ENCODE results near the gene FCGR3A.
"Not testable (repeated sequence)": the region's sequence is repeated elsewhere in the genome, so short reads cannot be mapped to it uniquely, and the experiment has no call there.

FCGR3A gene

GRCh38 chr1:161580879-161581537 is 31.4 kb upstream of the FCGR3A start:
- not testable (repeated sequence) for DNase-seq (ENCODE audit: low read depth in 1 of 2, low spot score in 1 of 2); H3K27ac ChIP-seq (replicated peaks); H3K27me3 ChIP-seq (ENCODE audit: insufficient read depth, poor library complexity, severe bottlenecking); H3K4me3 ChIP-seq (replicated peaks; ENCODE audit: insufficient read depth, low read length)

- DNase-seq (ENCODE audit: low read depth in 1 of 2, low spot score in 1 of 2); H3K27ac ChIP-seq (replicated peaks); H3K27me3 ChIP-seq (ENCODE audit: insufficient read depth, poor library complexity, severe bottlenecking); H3K4me3 ChIP-seq (replicated peaks; ENCODE audit: insufficient read depth, low read length): not testable (repeated sequence)
Observed at GRCh38 chr1:161579856-161580507, 30.4 kb upstream of the FCGR3A start.

DNA sequence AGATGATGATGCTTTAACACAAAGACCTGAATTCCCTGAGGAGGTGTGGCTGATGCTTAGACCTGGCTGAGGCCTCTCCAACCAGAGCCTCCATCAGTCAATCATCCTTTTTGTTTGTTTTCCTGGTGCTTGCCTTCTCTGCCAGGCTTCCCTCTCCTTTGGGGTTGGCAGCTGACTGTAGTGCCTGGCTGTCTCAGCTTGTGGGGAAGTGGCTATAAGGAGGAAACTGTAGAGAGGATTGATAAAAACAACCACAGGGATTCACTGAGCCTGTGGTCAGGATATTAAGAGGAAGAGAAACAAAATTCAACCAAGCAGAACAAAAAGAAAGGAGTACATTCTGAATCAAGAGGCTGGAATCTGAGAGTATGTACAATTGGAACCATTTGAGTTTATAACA is 27.1 kb upstream of the FCGR3A start:
- H3K4me3 ChIP-seq (replicated peaks; ENCODE audit: insufficient read depth, low read length); DNase-seq (ENCODE audit: low read depth in 1 of 2, low spot score in 1 of 2); H3K27ac ChIP-seq (replicated peaks); H3K27me3 ChIP-seq (ENCODE audit: insufficient read depth, poor library complexity, severe bottlenecking): not testable (repeated sequence)

- DNase-seq (ENCODE audit: low read depth in 1 of 2, low spot score in 1 of 2): not testable (repeated sequence)
Observed at GRCh38 chr1:161571703-161572102, 22.1 kb upstream of the FCGR3A start.

DNA sequence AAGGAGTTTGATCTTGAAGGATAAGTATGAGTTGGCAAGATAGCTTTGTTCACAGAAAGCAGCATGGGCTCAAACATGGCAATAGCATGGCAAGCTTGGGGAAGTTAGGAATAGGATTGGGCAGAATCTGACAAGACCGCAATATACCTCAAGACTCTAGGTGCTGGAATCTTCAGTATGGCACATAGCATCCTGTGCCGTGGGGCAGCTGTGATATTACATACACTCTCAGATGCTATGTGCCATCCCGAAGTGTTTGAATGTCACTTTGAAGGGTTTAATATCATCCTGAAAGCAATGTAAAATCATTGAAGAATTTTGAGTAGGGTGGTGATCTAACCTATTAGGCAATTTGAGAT is 17.0 kb upstream of the FCGR3A start:
- H3K4me3 ChIP-seq (replicated peaks; ENCODE audit: insufficient read depth, low read length); H3K27me3 ChIP-seq (ENCODE audit: insufficient read depth, poor library complexity, severe bottlenecking); DNase-seq (ENCODE audit: low read depth in 1 of 2, low spot score in 1 of 2); H3K27ac ChIP-seq (replicated peaks): not testable (repeated sequence)

More at GRCh38 chr1:161571703-161572102, 22.1 kb upstream of the FCGR3A start:
- H3K4me3 ChIP-seq (replicated peaks; ENCODE audit: insufficient read depth, low read length); H3K27me3 ChIP-seq (ENCODE audit: insufficient read depth, poor library complexity, severe bottlenecking); H3K27ac ChIP-seq (replicated peaks): not testable (repeated sequence)

DNA sequence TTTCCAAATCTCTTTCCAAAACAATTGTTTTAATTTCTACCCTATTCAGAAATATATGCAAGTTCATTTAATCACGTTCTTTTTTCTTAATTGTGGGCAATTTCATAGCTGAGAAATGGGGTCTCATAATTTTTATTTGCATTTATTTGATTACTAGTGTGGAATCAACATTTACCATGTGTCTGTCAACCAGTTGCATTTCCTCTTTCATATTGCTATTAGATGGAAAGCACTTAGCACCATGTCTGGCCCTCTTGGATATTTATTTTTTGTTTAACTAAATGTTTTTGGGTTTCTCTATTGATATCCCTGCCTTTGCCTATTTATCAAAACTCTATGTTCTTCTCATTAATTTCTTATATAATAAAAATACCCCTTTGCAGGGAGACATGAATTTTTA is 13.9 kb upstream of the FCGR3A start:
- DNase-seq (ENCODE audit: low read depth in 1 of 2, low spot score in 1 of 2); H3K27me3 ChIP-seq (ENCODE audit: insufficient read depth, poor library complexity, severe bottlenecking); H3K4me3 ChIP-seq (replicated peaks; ENCODE audit: insufficient read depth, low read length): not testable (repeated sequence)
- peak; percentile 52; the same call in 1 of the 2 replicates for TF ChIP-seq SPI1 (IDR thresholded peaks at IDR 0.05; ENCODE audit: borderline replicate concordance, low read depth)
- peak overlapping the region; percentile 87 for H3K27ac ChIP-seq (replicated peaks)

DNA sequence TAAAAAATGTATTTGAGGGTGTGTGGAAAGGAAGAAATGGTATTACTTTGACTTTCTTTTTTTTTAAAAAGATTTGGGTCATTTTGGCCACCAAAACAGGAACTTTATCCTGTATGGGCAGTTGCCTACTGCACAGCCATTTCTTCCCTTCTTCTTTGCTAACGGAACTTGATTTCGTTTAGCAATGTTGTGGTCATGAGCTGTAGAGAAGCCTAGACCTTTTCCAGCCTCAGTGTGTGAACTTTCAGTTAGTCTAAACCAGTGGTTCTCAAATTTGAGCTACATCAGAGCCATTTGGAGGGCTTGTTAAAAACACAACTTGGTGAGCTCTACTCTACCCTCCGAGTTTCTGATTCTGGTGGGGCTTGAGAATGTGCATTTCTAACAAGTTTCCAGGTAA is 12.8 kb upstream of the FCGR3A start:
- peak in 1 of 2 experiments; percentile 32 for DNase-seq (ENCODE audit: low read depth in 1 of 2, low spot score in 1 of 2)
- not testable (repeated sequence) for H3K4me3 ChIP-seq (replicated peaks; ENCODE audit: insufficient read depth, low read length); H3K27me3 ChIP-seq (ENCODE audit: insufficient read depth, poor library complexity, severe bottlenecking)
- peak overlapping the region; percentile 87 for H3K27ac ChIP-seq (replicated peaks)

GRCh38 chr1:161560960-161561715 is 11.5 kb upstream of the FCGR3A start:
- peak; percentile 29; the same call in 1 of the 2 replicates for TF ChIP-seq SPI1 (IDR thresholded peaks at IDR 0.05; ENCODE audit: borderline replicate concordance, low read depth)
- DNase-seq (ENCODE audit: low read depth in 1 of 2, low spot score in 1 of 2): peak; percentile 64 to 85
- peak overlapping the region; percentile 81 for H3K27ac ChIP-seq (replicated peaks)
- not testable (repeated sequence) for H3K4me3 ChIP-seq (replicated peaks; ENCODE audit: insufficient read depth, low read length); H3K27me3 ChIP-seq (ENCODE audit: insufficient read depth, poor library complexity, severe bottlenecking)

DNA sequence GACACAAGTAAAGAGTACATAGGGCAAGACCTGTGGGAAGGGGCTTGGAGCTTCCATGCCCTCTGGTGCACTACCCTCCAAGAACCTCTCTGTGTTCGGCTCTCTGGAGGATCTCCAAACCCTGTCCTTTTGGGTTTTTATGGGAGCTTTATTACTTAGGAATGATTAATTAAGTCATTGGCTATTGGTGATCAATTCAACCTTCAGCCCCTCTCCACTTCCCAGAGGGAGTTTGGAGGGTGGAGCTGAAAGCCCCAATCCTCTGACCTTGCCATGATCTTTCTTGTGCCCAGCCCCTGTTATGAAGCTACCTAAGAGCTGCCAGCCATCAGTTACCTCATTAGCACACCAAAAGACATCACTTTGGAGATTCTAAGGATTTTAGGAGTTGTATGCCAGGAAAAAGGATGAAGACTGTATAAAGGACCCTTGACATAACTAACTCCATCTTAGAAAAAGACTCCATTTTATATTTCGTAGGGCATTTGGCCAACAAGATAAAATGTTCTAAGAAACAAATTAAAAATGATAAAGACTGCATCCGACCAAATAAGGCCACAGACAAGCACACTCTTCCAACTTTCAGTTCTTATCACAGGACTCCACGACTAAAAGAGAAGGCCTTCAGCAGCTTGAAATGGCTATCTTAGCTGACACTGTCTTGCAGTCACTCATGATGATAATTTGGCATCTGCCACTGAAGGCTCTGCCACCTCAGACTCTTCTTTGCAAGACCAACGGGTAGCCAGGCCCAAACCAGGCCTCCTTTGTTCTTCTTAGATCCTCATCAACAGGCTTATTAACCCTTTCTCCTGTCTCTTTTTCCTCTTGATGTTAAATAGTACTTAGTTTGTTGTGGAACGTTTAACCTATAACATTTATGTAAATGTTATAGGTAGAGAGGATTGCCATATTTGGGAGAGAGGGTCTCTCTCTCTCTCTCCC is 8.2 kb upstream of the FCGR3A start:
- not testable (repeated sequence) for DNase-seq (ENCODE audit: low read depth in 1 of 2, low spot score in 1 of 2); H3K27me3 ChIP-seq (ENCODE audit: insufficient read depth, poor library complexity, severe bottlenecking); H3K27ac ChIP-seq (replicated peaks); H3K4me3 ChIP-seq (replicated peaks; ENCODE audit: insufficient read depth, low read length)

DNA sequence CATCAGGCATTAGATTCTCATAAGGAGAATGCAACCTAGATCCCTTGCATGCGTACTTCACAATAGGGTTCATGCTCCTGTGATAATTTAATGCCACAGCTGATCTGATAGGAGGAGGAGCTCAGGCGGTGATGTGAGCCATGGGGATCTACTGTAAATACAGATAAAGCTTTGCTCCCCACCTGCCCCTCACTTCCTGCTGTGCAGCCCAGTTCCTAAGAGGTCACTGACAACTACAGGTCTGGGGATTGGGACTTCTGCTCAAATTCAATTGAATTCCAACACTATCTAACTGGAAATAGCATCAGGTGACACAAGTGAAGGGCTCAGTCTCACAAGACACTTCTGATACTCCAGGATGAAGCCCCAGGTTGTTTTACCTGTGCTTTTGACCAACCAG is 7.4 kb upstream of the FCGR3A start:
- H3K4me3 ChIP-seq (replicated peaks; ENCODE audit: insufficient read depth, low read length); H3K27me3 ChIP-seq (ENCODE audit: insufficient read depth, poor library complexity, severe bottlenecking); DNase-seq (ENCODE audit: low read depth in 1 of 2, low spot score in 1 of 2); H3K27ac ChIP-seq (replicated peaks): not testable (repeated sequence)

- not testable (repeated sequence) for H3K27me3 ChIP-seq (ENCODE audit: insufficient read depth, poor library complexity, severe bottlenecking); H3K4me3 ChIP-seq (replicated peaks; ENCODE audit: insufficient read depth, low read length); H3K27ac ChIP-seq (replicated peaks); DNase-seq (ENCODE audit: low read depth in 1 of 2, low spot score in 1 of 2)
Observed at GRCh38 chr1:161556143-161556542, 6.5 kb upstream of the FCGR3A start.

Measured in HL-60 (cell line).